HG03159 (cell line): ENCODE data around the gene AMZ2.
"Not testable (repeated sequence)": the region's sequence is repeated elsewhere in the genome, so short reads cannot be mapped to it uniquely, and the experiment has no call there.

Experiments used
- ATAC-seq: cut with Tn5 transposase; IDR thresholded peaks from one replicate; pipeline ENCODE4 v1.9.1; 2021; ENCODE audit warnings: mild to moderate bottlenecking, moderate library complexity; ENCODE audit not compliant: unreplicated experiment

AMZ2 gene

GRCh38 chr17:68247445-68248198 lies at the start of gene AMZ2:
Gene AMZ2 (plus strand): TSS chr17:68248043. CDS start chr17:68250188, 2,145 bp downstream.
- ATAC-seq, result peak; percentile 86

GRCh38 chr17:68198931-68199836 lies 48.7 kb upstream of the AMZ2 start:
- ATAC-seq, result no peak

- ATAC-seq, result no peak
These were observed 47.8 kb upstream of the AMZ2 start for GRCh38 chr17:68199837-68200688.

- ATAC-seq, result peak; percentile 31
These were observed 47.0 kb upstream of the AMZ2 start for GRCh38 chr17:68200689-68201417.

- not testable (repeated sequence) for ATAC-seq
These were observed 46.4 kb upstream of the AMZ2 start for GRCh38 chr17:68201418-68201771.

- not testable (repeated sequence) for ATAC-seq
These were observed 45.5 kb upstream of the AMZ2 start for GRCh38 chr17:68202321-68202720.

- ATAC-seq, result no peak
These were observed 43.1 kb upstream of the AMZ2 start for GRCh38 chr17:68204736-68205135.

GRCh38 chr17:68205251-68205807 lies 42.5 kb upstream of the AMZ2 start:
- peak; percentile 82 for ATAC-seq

- peak; percentile 36 for ATAC-seq
These were observed 41.8 kb upstream of the AMZ2 start for GRCh38 chr17:68205808-68206720.

GRCh38 chr17:68207651-68208253 lies 40.1 kb upstream of the AMZ2 start:
- ATAC-seq, result no peak

- not testable (repeated sequence) for ATAC-seq
These were observed 39.2 kb upstream of the AMZ2 start for GRCh38 chr17:68208651-68209050.

GRCh38 chr17:68209191-68209900 lies 38.5 kb upstream of the AMZ2 start:
- ATAC-seq, result not testable (repeated sequence)

GRCh38 chr17:68210570-68211315 lies 37.1 kb upstream of the AMZ2 start:
- ATAC-seq, result no peak

GRCh38 chr17:68213428-68214411 lies 34.1 kb upstream of the AMZ2 start:
- not testable (repeated sequence) for ATAC-seq

GRCh38 chr17:68215453-68215852 lies 32.4 kb upstream of the AMZ2 start:
- not testable (repeated sequence) for ATAC-seq

GRCh38 chr17:68219429-68219828 lies 28.4 kb upstream of the AMZ2 start:
- ATAC-seq, result not testable (repeated sequence)
